ENCODE data around the gene EPAS1. TPM values are rescaled to one million over a fixed set of nuclear protein-coding genes. Genes with fewer than 3 reads are reported as not detected.

EPAS1 gene
- total RNA-seq, 2 experiments from 2014 or later = 2.1 to 2.9 TPM

- H3K9me3 Mint-ChIP-seq = no peaks in the 10 kb centered on the region
- CTCF ChIA-PET = interaction anchor here (0.6 to 2.2 kb wide), 15 partner anchors 9 to 955 kb away, joined by 3 to 13 read pairs (median 4); no protein-coding TSS in a partner anchor
These were observed 68.9 kb downstream of the EPAS1 start for GRCh38 chr2:46365913-46366667.

GRCh38 chr2:46366668-46367052 is 69.5 kb downstream of the EPAS1 start:
- CTCF ChIA-PET = interaction anchor here (0.7 to 2.2 kb wide), 11 partner anchors 10 to 955 kb away, joined by 3 to 13 read pairs (median 4); no protein-coding TSS in a partner anchor
- no peaks in the 10 kb centered on the region for H3K27me3 Mint-ChIP-seq (ENCODE audit: low read depth)
- peaks cover 22% of the 10 kb centered on the region for H3K4me1 Mint-ChIP-seq (ENCODE audit: low read depth)
- H3K4me3 Mint-ChIP-seq = no peak overlapping the region
- H3K27ac Mint-ChIP-seq = no peak overlapping the region
- H3K36me3 Mint-ChIP-seq (ENCODE audit: low read depth) = no peaks in the 10 kb centered on the region
- intact Hi-C loops (cut with micrococcal nuclease) = no loop called here
- DNase-seq = no peak
- no peaks in the 10 kb centered on the region for H3K9me3 Mint-ChIP-seq

More at GRCh38 chr2:46365913-46366667, 68.9 kb downstream of the EPAS1 start:
- H3K27me3 Mint-ChIP-seq (ENCODE audit: low read depth) = no peaks in the 10 kb centered on the region
- H3K27ac Mint-ChIP-seq = no peak overlapping the region
- H3K4me1 Mint-ChIP-seq (ENCODE audit: low read depth) = peaks cover 23% of the 10 kb centered on the region
- no peak for DNase-seq
- no peaks in the 10 kb centered on the region for H3K36me3 Mint-ChIP-seq (ENCODE audit: low read depth)
- H3K4me3 Mint-ChIP-seq = no peak overlapping the region
- intact Hi-C loops (cut with micrococcal nuclease) = loop anchor here (1.0 kb wide), 5 partner anchors 29 to 373 kb away; no protein-coding TSS in a partner anchor

- Mint-ChIP-seq H3K27ac (no peak overlapping the region), H3K9me3 (no peaks in the 10 kb centered on the region), H3K4me3 (no peak overlapping the region), H3K36me3 (ENCODE audit: low read depth) (no peaks in the 10 kb centered on the region), H3K27me3 (ENCODE audit: low read depth) (no peaks in the 10 kb centered on the region), H3K4me1 (ENCODE audit: low read depth) (peaks cover 18% of the 10 kb centered on the region)
- DNase-seq = no peak
- intact Hi-C loops (cut with micrococcal nuclease) = no loop called here
- CTCF ChIA-PET = interaction anchor here (0.9 to 2.2 kb wide), 7 partner anchors 9 to 374 kb away, joined by 3 to 13 read pairs (median 5); no protein-coding TSS in a partner anchor
These were observed 70.1 kb downstream of the EPAS1 start for GRCh38 chr2:46367286-46367685.

- Mint-ChIP-seq H3K9me3 (no peaks in the 10 kb centered on the region), H3K4me1 (ENCODE audit: low read depth) (peaks cover 12% of the 10 kb centered on the region), H3K27me3 (ENCODE audit: low read depth) (no peaks in the 10 kb centered on the region), H3K4me3 (no peak overlapping the region), H3K27ac (no peak overlapping the region), H3K36me3 (ENCODE audit: low read depth) (no peaks in the 10 kb centered on the region)
- intact Hi-C loops (cut with micrococcal nuclease) = no loop called here
- CTCF ChIA-PET = interaction anchor here (0.7 to 1.7 kb wide), 5 partner anchors 9 to 360 kb away, joined by 3 to 5 read pairs (median 4); no protein-coding TSS in a partner anchor
- no peak for DNase-seq
These were observed 71.2 kb downstream of the EPAS1 start for GRCh38 chr2:46368401-46368800.

GRCh38 chr2:46369783-46370182 is 72.6 kb downstream of the EPAS1 start:
- DNase-seq = no peak
- intact Hi-C loops (cut with micrococcal nuclease) = no loop called here
- Mint-ChIP-seq H3K4me3 (no peak overlapping the region), H3K36me3 (ENCODE audit: low read depth) (no peaks in the 10 kb centered on the region), H3K27me3 (ENCODE audit: low read depth) (no peaks in the 10 kb centered on the region), H3K4me1 (ENCODE audit: low read depth) (peaks cover under 1% of the 10 kb centered on the region), H3K27ac (no peak overlapping the region), H3K9me3 (no peaks in the 10 kb centered on the region)
- CTCF ChIA-PET = interaction anchor here (1.3 kb wide), 1 partner anchor 20 kb away, joined by 3 read pairs; no protein-coding TSS in a partner anchor

GRCh38 chr2:46371854-46372253 is 74.6 kb downstream of the EPAS1 start:
- Mint-ChIP-seq H3K27ac (no peak overlapping the region), H3K4me1 (ENCODE audit: low read depth) (no peaks in the 10 kb centered on the region), H3K9me3 (no peaks in the 10 kb centered on the region), H3K4me3 (no peak overlapping the region), H3K27me3 (ENCODE audit: low read depth) (no peaks in the 10 kb centered on the region), H3K36me3 (ENCODE audit: low read depth) (no peaks in the 10 kb centered on the region)
- CTCF ChIA-PET = interaction anchor here (1.2 to 1.4 kb wide), 2 partner anchors 9 to 91 kb away, joined by 4 to 7 read pairs; no protein-coding TSS in a partner anchor
- intact Hi-C loops (cut with micrococcal nuclease) = no loop called here
- no peak for DNase-seq

GRCh38 chr2:46372475-46372874 is 75.3 kb downstream of the EPAS1 start:
- Mint-ChIP-seq H3K27ac (no peak overlapping the region), H3K4me3 (no peak overlapping the region), H3K9me3 (no peaks in the 10 kb centered on the region), H3K4me1 (ENCODE audit: low read depth) (no peaks in the 10 kb centered on the region), H3K36me3 (ENCODE audit: low read depth) (no peaks in the 10 kb centered on the region), H3K27me3 (ENCODE audit: low read depth) (no peaks in the 10 kb centered on the region)
- intact Hi-C loops (cut with micrococcal nuclease) = no loop called here
- CTCF ChIA-PET = interaction anchor here (1.3 to 1.4 kb wide), 2 partner anchors 9 to 278 kb away, joined by 4 to 7 read pairs; no protein-coding TSS in a partner anchor
- no peak for DNase-seq

- CTCF ChIA-PET = interaction anchor here (1.3 to 1.4 kb wide), 2 partner anchors 10 to 277 kb away, joined by 4 to 7 read pairs; no protein-coding TSS in a partner anchor
- Mint-ChIP-seq H3K27me3 (ENCODE audit: low read depth) (no peaks in the 10 kb centered on the region), H3K4me3 (no peak overlapping the region)
These were observed 76.0 kb downstream of the EPAS1 start for GRCh38 chr2:46373238-46373637.

GRCh38 chr2:46375566-46376125 is 78.4 kb downstream of the EPAS1 start:
- no peaks in the 10 kb centered on the region for H3K4me1 Mint-ChIP-seq (ENCODE audit: low read depth)
- H3K36me3 Mint-ChIP-seq (ENCODE audit: low read depth) = no peaks in the 10 kb centered on the region
- no peaks in the 10 kb centered on the region for H3K27me3 Mint-ChIP-seq (ENCODE audit: low read depth)
- intact Hi-C loops (cut with micrococcal nuclease) = no loop called here
- H3K4me3 Mint-ChIP-seq = no peak overlapping the region
- CTCF ChIA-PET = no interaction called here
- no peaks in the 10 kb centered on the region for H3K9me3 Mint-ChIP-seq
- H3K27ac Mint-ChIP-seq = no peak overlapping the region
- DNase-seq = no peak

More at GRCh38 chr2:46373238-46373637, 76.0 kb downstream of the EPAS1 start:
- intact Hi-C loops (cut with micrococcal nuclease) = no loop called here
- no peak for DNase-seq
- no peaks in the 10 kb centered on the region for H3K4me1 Mint-ChIP-seq (ENCODE audit: low read depth)
- H3K36me3 Mint-ChIP-seq (ENCODE audit: low read depth) = no peaks in the 10 kb centered on the region
- no peak overlapping the region for H3K27ac Mint-ChIP-seq
- no peaks in the 10 kb centered on the region for H3K9me3 Mint-ChIP-seq

GRCh38 chr2:46376586-46376985 is 79.4 kb downstream of the EPAS1 start:
- no peak for DNase-seq
- H3K4me1 Mint-ChIP-seq (ENCODE audit: low read depth) = no peaks in the 10 kb centered on the region
- H3K27me3 Mint-ChIP-seq (ENCODE audit: low read depth) = no peaks in the 10 kb centered on the region
- no peak overlapping the region for H3K4me3 Mint-ChIP-seq
- H3K36me3 Mint-ChIP-seq (ENCODE audit: low read depth) = no peaks in the 10 kb centered on the region
- no peak overlapping the region for H3K27ac Mint-ChIP-seq
- intact Hi-C loops (cut with micrococcal nuclease) = no loop called here
- CTCF ChIA-PET = interaction anchor here (1.2 kb wide), 1 partner anchor 10 kb away, joined by 5 read pairs; no protein-coding TSS in a partner anchor
- H3K9me3 Mint-ChIP-seq = no peaks in the 10 kb centered on the region

GRCh38 chr2:46377101-46377581 is 79.9 kb downstream of the EPAS1 start:
- Mint-ChIP-seq H3K27me3 (ENCODE audit: low read depth) (no peaks in the 10 kb centered on the region), H3K4me3 (no peak overlapping the region), H3K4me1 (ENCODE audit: low read depth) (no peaks in the 10 kb centered on the region), H3K36me3 (ENCODE audit: low read depth) (no peaks in the 10 kb centered on the region), H3K27ac (no peak overlapping the region), H3K9me3 (no peaks in the 10 kb centered on the region)
- intact Hi-C loops (cut with micrococcal nuclease) = no loop called here
- CTCF ChIA-PET = interaction anchor here (0.6 to 1.2 kb wide), 2 partner anchors 9 to 10 kb away, joined by 5 read pairs; no protein-coding TSS in a partner anchor
- no peak for DNase-seq

Data from activated naive CD4-positive, alpha-beta T cell treated with anti-CD3 and anti-CD28 coated beads for 36 hours (primary cell).